Kidney (tissue), 14 donors: ENCODE data around the gene EIF4A3. TPM values are rescaled to one million over a fixed set of nuclear protein-coding genes. Genes with fewer than 3 reads are reported as not detected.

Source experiments
- DNase-seq, 5 donors: peaks; one replicate each; pipeline ENCODE4 v3.0.0-alpha.2; 2013 to 2020
- FAIRE-seq: peaks from 2 replicates; lab custom pipeline; 2012; peaks lifted over from hg19 to GRCh38; lab: Jason Lieb, UNC
- H3K27ac ChIP-seq, 2 donors: one replicate each; pipeline ENCODE4 v1.7.0; 2013; ENCODE audit warnings: low read depth in 2 of 2, low read length in 2 of 2, inconsistent platforms in 1 of 2
- H3K27me3 ChIP-seq: one replicate; pipeline ENCODE4 v1.7.1; 2013; ENCODE audit warnings: low read length, inconsistent platforms; ENCODE audit not compliant: control insufficient read depth, insufficient read depth
- H3K36me3 ChIP-seq, 3 donors: one replicate each; pipeline versions ENCODE4 v1.7.0 to v1.7.1; 2013; ENCODE audit warnings: low read length in 3 of 3, control low read depth in 1 of 3, inconsistent platforms in 1 of 3; ENCODE audit not compliant: insufficient read depth in 3 of 3, control insufficient read depth in 2 of 3
- H3K4me1 ChIP-seq, 3 donors: one replicate each; pipeline versions ENCODE4 v1.7.0 to v1.7.1; 2013; ENCODE audit warnings: low read length in 3 of 3, inconsistent platforms in 1 of 3, low read depth in 1 of 3; ENCODE audit not compliant: control insufficient read depth in 2 of 3, insufficient read depth in 2 of 3
- H3K4me3 ChIP-seq, 3 donors: one replicate each; pipeline versions ENCODE4 v1.7.0 to v1.8.1; 2013; ENCODE audit warnings: low read length in 3 of 3, control low read depth in 1 of 3, inconsistent platforms in 1 of 3
- H3K9ac ChIP-seq, 3 donors: one replicate each; pipeline versions ENCODE4 v1.7.0 to v1.7.1; 2013; ENCODE audit warnings: low read length in 3 of 3, control low read depth in 1 of 3, inconsistent platforms in 1 of 3
- H3K9me3 ChIP-seq, 3 donors: one replicate each; pipeline versions ENCODE4 v1.7.0 to v1.7.1; 2013; ENCODE audit warnings: low read length in 3 of 3, control low read depth in 1 of 3, inconsistent platforms in 1 of 3; ENCODE audit not compliant: control insufficient read depth in 2 of 3, insufficient read depth in 1 of 3
- intact Hi-C: fragments of 100-400 bp; cut with DNase I; formaldehyde crosslinking; loops from one replicate; pipeline ENCODE4 v1.11.1; 2022
- microRNA-seq: library from miRNA; unstranded; fragments of <30 nt; microRNA quantifications from one replicate; pipeline ENCODE4 v1.2.0, GENCODE V29; 2020
- polyA plus RNA-seq: library from polyadenylated mRNA; stranded (reverse); fragments of 350-450 nt; fragmentation: Illumina TruSeq; extraction: RNeasy Lipid Tissue Mini Kit (QIAGEN cat#74804); gene quantifications from one replicate; pipeline ENCODE4 v1.2.3, GENCODE V29; 2014; ENCODE audit warnings: low read depth, low replicate concordance; ENCODE audit not compliant: insufficient read depth
- total RNA-seq: library from RNA; stranded (reverse); fragmentation: NEBNext Ultra II Directional; extraction: Animal tissue kit (Norgen Biotek cat#: 25700); gene quantifications from one replicate; pipeline ENCODE4 v1.2.1, GENCODE V29; 2021
- TF ChIP-seq, protein P1 (sequence below): IDR thresholded peaks from 3 replicates; pipeline ENCODE4 v1.5.1; 2012; ENCODE audit warnings: mild to moderate bottlenecking, moderate library complexity, borderline replicate concordance; ENCODE audit not compliant: insufficient read depth; ENCODE audit errors: extremely low read depth
- donor health status: control.
- donor health status: control.
- donor health status: control.
- donor health status: control.
- donor health status: control.
- donor health status: DM: yes; HTN: yes; CAD: no.
- donor health status: Normal renal cell carcinoma (clear cell type).

The EIF4A3 gene
- total and polyA plus RNA-seq, 2 donors from 2014 or later: 63.6 to 75.0 TPM

DNA sequence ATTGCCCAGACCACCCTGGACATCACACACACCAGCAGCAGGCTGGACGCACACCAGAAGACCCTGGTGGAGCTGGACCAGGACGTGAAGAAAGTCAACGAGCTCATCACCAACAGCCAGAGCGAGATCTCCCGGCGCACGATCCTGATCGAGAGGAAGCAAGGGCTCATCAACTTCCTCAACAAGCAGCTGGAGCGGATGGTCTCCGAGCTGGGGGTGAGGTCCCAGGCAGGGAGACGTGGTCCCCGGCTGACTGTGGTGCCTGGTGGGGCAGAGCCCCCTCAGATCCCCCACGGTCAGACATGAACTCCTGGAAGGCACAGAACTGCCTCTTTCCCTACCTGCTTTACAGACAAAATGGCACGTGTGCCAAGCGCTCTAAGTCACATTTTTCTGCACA, 62.2 kb downstream of the EIF4A3 start:
- TF ChIP-seq, protein P1, sequence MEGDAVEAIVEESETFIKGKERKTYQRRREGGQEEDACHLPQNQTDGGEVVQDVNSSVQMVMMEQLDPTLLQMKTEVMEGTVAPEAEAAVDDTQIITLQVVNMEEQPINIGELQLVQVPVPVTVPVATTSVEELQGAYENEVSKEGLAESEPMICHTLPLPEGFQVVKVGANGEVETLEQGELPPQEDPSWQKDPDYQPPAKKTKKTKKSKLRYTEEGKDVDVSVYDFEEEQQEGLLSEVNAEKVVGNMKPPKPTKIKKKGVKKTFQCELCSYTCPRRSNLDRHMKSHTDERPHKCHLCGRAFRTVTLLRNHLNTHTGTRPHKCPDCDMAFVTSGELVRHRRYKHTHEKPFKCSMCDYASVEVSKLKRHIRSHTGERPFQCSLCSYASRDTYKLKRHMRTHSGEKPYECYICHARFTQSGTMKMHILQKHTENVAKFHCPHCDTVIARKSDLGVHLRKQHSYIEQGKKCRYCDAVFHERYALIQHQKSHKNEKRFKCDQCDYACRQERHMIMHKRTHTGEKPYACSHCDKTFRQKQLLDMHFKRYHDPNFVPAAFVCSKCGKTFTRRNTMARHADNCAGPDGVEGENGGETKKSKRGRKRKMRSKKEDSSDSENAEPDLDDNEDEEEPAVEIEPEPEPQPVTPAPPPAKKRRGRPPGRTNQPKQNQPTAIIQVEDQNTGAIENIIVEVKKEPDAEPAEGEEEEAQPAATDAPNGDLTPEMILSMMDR: no peak
- H3K9me3 ChIP-seq: no peaks in the 10 kb centered on the region
- intact Hi-C loops: no loop called here
- no peak overlapping the region for H3K9ac ChIP-seq
- FAIRE-seq (no peak), DNase-seq (no peak)
- H3K4me3 ChIP-seq: no peak overlapping the region
- H3K36me3 ChIP-seq: no peaks in the 10 kb centered on the region
- H3K27ac ChIP-seq: no peak overlapping the region
- no peaks in the 10 kb centered on the region for H3K27me3 ChIP-seq
- H3K4me1 ChIP-seq: no peaks in the 10 kb centered on the region

Small RNA genes within 50 kb of the gene (microRNA-seq; reads per million reads assigned to microRNA genes)
- gene MIR1268B: not detected

Other genes starting within 250 kb of the EIF4A3 start
- 68.0 TPM for gene TBC1D16, start 111.3 kb downstream of the EIF4A3 start, total RNA-seq
- gene TBC1D16, start 111.3 kb downstream of the EIF4A3 start, polyA plus RNA-seq: 9.1 TPM
- gene CCDC40, start 110.5 kb downstream of the EIF4A3 start, total RNA-seq: 22.6 TPM
- 5.1 TPM for gene CCDC40, start 110.5 kb downstream of the EIF4A3 start, polyA plus RNA-seq
- gene GAA, start 45.5 kb downstream of the EIF4A3 start, total RNA-seq: 62.3 TPM
- gene GAA, start 45.5 kb downstream of the EIF4A3 start, polyA plus RNA-seq: 78.7 TPM
- 1.7 TPM for gene CARD14, start 22.9 kb upstream of the EIF4A3 start, total RNA-seq
- 0.17 TPM for gene CARD14, start 22.9 kb upstream of the EIF4A3 start, polyA plus RNA-seq
- gene SGSH, start 73.2 kb upstream of the EIF4A3 start, total RNA-seq: 63.2 TPM
- gene SGSH, start 73.2 kb upstream of the EIF4A3 start, polyA plus RNA-seq: 25.9 TPM
- gene SLC26A11, start 73.3 kb upstream of the EIF4A3 start, total RNA-seq: 24.5 TPM
- gene SLC26A11, start 73.3 kb upstream of the EIF4A3 start, polyA plus RNA-seq: 11.3 TPM
- 276 TPM for gene RNF213, start 113.7 kb upstream of the EIF4A3 start, total RNA-seq
- gene RNF213, start 113.7 kb upstream of the EIF4A3 start, polyA plus RNA-seq: 43.4 TPM